Memory B cell (primary cell): ENCODE results near the gene TOM1L2.

ENCODE experiments used
- ATAC-seq: fragments of 150-1000 bp; cut with Tn5 transposase; 2 replicates; pipeline ENCODE4 v1.10.0; 2021; ENCODE audit warnings: low read depth, mild to moderate bottlenecking, moderate library complexity
- DNase-seq, 2 donors: peaks; one replicate each; pipeline ENCODE4 v3.0.0; 2022; ENCODE audit warnings: low spot score in 2 of 2
- H3K27ac Mint-ChIP-seq: one replicate; pipeline ENCODE4 v1.8.0; 2022; ENCODE audit warnings: mild to moderate bottlenecking, moderate library complexity, mixed read lengths
- H3K27me3 Mint-ChIP-seq: one replicate; pipeline ENCODE4 v1.8.0; 2022; ENCODE audit warnings: mixed read lengths
- H3K36me3 Mint-ChIP-seq: one replicate; pipeline ENCODE4 v1.8.0; 2022; ENCODE audit warnings: mild to moderate bottlenecking, mixed read lengths
- H3K4me1 Mint-ChIP-seq: one replicate; pipeline ENCODE4 v1.8.0; 2022; ENCODE audit warnings: mixed read lengths
- H3K4me3 Mint-ChIP-seq: one replicate; pipeline ENCODE4 v1.8.0; 2022; ENCODE audit warnings: mild to moderate bottlenecking, moderate library complexity, mixed read lengths
- H3K9me3 Mint-ChIP-seq: one replicate; pipeline ENCODE4 v1.8.0; 2022; ENCODE audit warnings: mixed read lengths

The TOM1L2 gene

GRCh38 chr17:17823433-17824118 is 148.6 kb downstream of the TOM1L2 start:
- Mint-ChIP-seq H3K36me3 (peaks cover 4% of the 10 kb centered on the region), H3K27me3 (no peaks in the 10 kb centered on the region), H3K4me3 (peak overlapping the region; percentile 81), H3K27ac (peak overlapping the region; percentile 74), H3K9me3 (no peaks in the 10 kb centered on the region), H3K4me1 (peaks cover 34% of the 10 kb centered on the region)
- peak; percentile 90 for ATAC-seq
- DNase-seq, result peak; percentile 68 to 78

DNA sequence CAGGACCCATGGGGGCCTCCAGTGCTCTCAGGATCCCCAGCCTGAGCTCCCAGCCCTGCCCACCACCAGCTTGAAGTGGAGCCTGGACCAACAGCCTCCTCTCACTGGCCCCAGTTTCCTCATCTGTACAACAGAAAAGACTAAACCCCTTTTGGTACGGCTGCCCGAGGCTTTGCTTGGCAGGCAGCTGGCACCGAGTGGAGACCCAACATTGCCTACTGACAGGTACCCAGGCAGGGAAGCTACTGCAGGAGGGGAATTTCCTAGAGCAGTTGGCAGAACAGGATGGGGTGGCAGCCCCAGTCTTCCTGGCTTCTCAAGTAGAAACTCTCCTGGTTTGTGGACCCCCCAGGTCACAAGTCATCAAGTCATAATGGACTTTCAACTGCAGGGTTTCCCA is 149.6 kb downstream of the TOM1L2 start:
- Mint-ChIP-seq H3K27ac (no peak overlapping the region), H3K4me1 (peaks cover 31% of the 10 kb centered on the region), H3K4me3 (peak overlapping the region; percentile 24), H3K36me3 (peaks cover 2% of the 10 kb centered on the region), H3K27me3 (no peaks in the 10 kb centered on the region), H3K9me3 (no peaks in the 10 kb centered on the region)
- ATAC-seq, result no peak
- no peak for DNase-seq

DNA sequence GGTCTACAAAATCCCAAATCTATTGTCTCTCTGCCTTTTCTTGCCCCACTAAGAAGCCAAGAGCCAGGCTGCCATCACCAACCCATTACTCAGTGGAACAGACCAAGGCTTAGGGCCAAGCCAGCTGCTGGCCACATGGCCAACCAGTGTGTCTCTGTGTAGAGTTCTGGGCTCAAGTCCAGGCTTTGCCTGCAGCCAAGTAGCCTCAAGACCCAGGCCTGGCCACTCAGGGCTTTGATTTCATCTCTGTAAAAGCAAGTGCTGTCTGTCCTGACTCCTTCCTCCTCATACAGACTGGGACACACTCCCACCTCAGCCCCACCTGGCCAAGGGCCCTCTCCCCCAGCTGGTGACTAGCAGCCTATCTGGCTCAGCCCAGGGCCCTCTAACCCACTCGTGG is 150.0 kb downstream of the TOM1L2 start:
- Mint-ChIP-seq H3K4me1 (peaks cover 31% of the 10 kb centered on the region), H3K27ac (no peak overlapping the region), H3K27me3 (no peaks in the 10 kb centered on the region), H3K36me3 (peaks cover 2% of the 10 kb centered on the region), H3K9me3 (no peaks in the 10 kb centered on the region), H3K4me3 (no peak overlapping the region)
- DNase-seq (no peak), ATAC-seq (no peak)

GRCh38 chr17:17820463-17821158 is 151.6 kb downstream of the TOM1L2 start:
- H3K4me1 Mint-ChIP-seq, result peaks cover 24% of the 10 kb centered on the region
- H3K36me3 Mint-ChIP-seq, result peaks cover 4% of the 10 kb centered on the region
- peak overlapping the region; percentile 50 for H3K27ac Mint-ChIP-seq
- no peaks in the 10 kb centered on the region for H3K9me3 Mint-ChIP-seq
- no peak overlapping the region for H3K4me3 Mint-ChIP-seq
- DNase-seq, result no peak
- no peaks in the 10 kb centered on the region for H3K27me3 Mint-ChIP-seq
- no peak for ATAC-seq

DNA sequence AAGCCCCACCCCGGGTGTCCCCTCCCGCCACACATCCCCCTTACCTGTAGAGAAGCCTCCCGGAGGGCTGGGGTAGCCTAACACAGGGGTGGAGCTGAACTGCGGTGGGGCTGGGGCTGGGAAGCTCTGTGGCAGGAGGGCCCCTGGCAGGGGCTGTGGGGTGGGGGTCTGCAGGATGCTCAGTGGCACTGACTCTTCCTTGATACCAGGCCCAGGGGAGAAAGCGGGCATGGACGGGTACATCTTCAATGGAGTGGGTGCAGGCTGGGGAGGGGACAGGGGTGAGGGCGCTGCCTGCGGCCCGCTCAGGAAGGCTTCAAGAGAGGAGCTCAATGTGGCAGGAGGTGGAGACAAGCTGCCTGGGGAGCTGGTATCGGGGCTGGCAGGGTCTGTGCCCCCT is 152.2 kb downstream of the TOM1L2 start:
- no peaks in the 10 kb centered on the region for H3K9me3 Mint-ChIP-seq
- H3K27ac Mint-ChIP-seq, result peak overlapping the region; percentile 50
- no peak overlapping the region for H3K4me3 Mint-ChIP-seq
- DNase-seq, result no peak
- peaks cover 4% of the 10 kb centered on the region for H3K36me3 Mint-ChIP-seq
- H3K4me1 Mint-ChIP-seq, result peaks cover 23% of the 10 kb centered on the region
- no peaks in the 10 kb centered on the region for H3K27me3 Mint-ChIP-seq
- no peak for ATAC-seq

GRCh38 chr17:17819561-17819995 is 152.6 kb downstream of the TOM1L2 start:
- Mint-ChIP-seq H3K36me3 (peaks cover 5% of the 10 kb centered on the region), H3K27me3 (no peaks in the 10 kb centered on the region), H3K4me1 (peaks cover 19% of the 10 kb centered on the region), H3K9me3 (no peaks in the 10 kb centered on the region), H3K4me3 (no peak overlapping the region), H3K27ac (peak overlapping the region; percentile 11)
- DNase-seq (no peak), ATAC-seq (no peak)

GRCh38 chr17:17819111-17819510 is 153.1 kb downstream of the TOM1L2 start:
- H3K4me1 Mint-ChIP-seq, result peaks cover 17% of the 10 kb centered on the region
- H3K27me3 Mint-ChIP-seq, result no peaks in the 10 kb centered on the region
- no peak overlapping the region for H3K27ac Mint-ChIP-seq
- no peak for DNase-seq
- ATAC-seq, result no peak
- H3K9me3 Mint-ChIP-seq, result no peaks in the 10 kb centered on the region
- peaks cover 6% of the 10 kb centered on the region for H3K36me3 Mint-ChIP-seq
- H3K4me3 Mint-ChIP-seq, result no peak overlapping the region

DNA sequence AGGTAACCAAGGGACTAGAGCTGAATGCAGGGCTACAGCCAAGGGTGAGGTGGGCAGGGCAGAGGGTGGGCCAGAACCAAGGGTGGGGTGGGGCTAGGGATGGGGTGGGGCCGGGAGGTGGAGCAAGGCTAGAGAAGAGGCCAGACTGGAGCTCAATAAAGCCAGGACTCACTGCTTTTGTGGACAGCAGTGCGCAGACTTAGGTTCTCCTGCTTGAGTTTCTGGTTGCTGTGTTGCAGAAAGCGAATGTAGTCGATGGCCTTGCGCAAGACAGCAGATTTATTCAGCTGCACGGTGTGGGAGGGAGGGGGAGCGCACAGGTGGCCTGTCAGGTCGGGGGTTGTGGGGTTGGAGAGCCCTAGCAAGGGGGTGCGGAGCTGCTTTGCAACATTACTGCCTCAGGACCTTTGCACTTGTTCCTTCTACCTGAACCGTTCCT is 154.1 kb downstream of the TOM1L2 start:
- Mint-ChIP-seq H3K4me1 (peaks cover 14% of the 10 kb centered on the region), H3K9me3 (no peaks in the 10 kb centered on the region)

GRCh38 chr17:17817552-17817947 is 154.7 kb downstream of the TOM1L2 start:
- Mint-ChIP-seq H3K9me3 (no peaks in the 10 kb centered on the region), H3K27me3 (no peaks in the 10 kb centered on the region), H3K4me3 (no peak overlapping the region), H3K4me1 (peaks cover 11% of the 10 kb centered on the region), H3K27ac (peak overlapping the region; percentile 47), H3K36me3 (peaks cover 6% of the 10 kb centered on the region)
- DNase-seq, result no peak
- ATAC-seq, result no peak

More for the DNA sequence above, 154.1 kb downstream of the TOM1L2 start:
- DNase-seq, result no peak
- H3K36me3 Mint-ChIP-seq, result peaks cover 6% of the 10 kb centered on the region
- ATAC-seq, result peak; percentile 41
- no peaks in the 10 kb centered on the region for H3K27me3 Mint-ChIP-seq
- peak overlapping the region; percentile 47 for H3K27ac Mint-ChIP-seq
- H3K4me3 Mint-ChIP-seq, result no peak overlapping the region

DNA sequence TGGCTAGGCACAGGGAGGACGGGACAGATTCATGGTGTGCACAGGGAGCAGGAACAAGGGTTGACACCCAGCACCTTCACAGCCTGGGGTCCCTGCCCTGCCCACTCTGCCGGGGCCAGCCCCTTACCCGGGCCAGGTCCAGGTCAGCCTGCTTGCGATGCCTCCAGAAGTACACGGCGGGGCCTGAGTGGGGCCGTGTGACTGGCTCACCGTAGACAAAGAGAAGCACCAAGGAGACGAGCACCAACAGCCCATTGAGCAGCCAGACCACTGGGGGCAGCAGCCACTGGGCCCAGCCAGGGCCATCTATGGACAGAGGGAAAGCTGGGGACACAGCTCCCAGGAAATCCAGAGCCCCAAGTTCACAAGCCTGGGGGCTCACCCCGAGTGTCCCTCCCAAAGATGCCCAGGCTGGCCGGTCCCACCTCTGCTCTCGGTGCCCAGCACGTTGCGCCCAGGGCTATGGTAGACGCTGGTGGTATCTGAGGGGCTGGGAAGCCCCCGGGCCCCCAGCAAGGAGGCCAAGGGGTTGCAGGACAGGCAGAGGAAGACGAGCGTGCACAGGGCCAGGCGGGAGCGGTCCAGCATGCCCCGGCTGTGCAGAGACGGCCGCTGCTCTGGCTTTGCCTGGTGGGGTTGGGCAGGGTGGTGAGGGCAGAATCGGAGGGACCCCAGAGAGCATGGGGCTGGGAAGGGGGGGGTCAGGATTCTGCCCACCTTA is 155.2 kb downstream of the TOM1L2 start:
- H3K27me3 Mint-ChIP-seq, result no peaks in the 10 kb centered on the region
- peaks cover 12% of the 10 kb centered on the region for H3K4me1 Mint-ChIP-seq
- peaks cover 6% of the 10 kb centered on the region for H3K36me3 Mint-ChIP-seq
- no peak for ATAC-seq
- H3K27ac Mint-ChIP-seq, result no peak overlapping the region
- H3K4me3 Mint-ChIP-seq, result no peak overlapping the region
- no peak for DNase-seq
- H3K9me3 Mint-ChIP-seq, result no peaks in the 10 kb centered on the region

DNA sequence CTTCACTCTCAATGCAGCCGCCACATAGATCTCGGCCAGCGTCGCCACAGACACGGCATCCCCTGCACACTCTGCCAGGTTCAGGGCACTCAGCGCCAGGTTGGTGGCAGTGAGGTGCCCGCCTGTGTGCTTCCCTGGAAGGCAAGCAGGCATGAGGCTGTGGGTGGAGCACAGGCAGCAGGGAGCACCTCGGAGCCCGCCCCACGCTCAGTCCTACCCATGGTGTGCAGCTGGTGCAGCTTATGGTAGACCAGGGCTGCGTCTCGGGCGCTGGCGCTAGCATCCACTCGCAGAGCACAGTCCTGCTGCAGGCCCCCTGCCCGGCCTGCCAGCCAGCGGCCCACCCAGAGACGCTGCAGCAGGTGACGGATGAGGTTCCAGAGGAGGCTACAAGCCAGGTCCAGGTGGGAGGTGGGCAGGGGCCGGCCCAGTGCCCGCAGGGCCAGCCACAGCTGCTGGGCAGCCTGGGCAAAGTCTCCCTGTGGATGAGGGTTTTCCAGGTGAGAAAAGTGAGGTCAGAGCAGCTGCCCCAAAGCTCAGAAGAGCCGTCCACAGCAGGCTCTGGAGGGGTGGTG is 155.9 kb downstream of the TOM1L2 start:
- peaks cover 6% of the 10 kb centered on the region for H3K36me3 Mint-ChIP-seq
- H3K4me1 Mint-ChIP-seq, result peaks cover 12% of the 10 kb centered on the region
- H3K27me3 Mint-ChIP-seq, result no peaks in the 10 kb centered on the region
- H3K9me3 Mint-ChIP-seq, result no peaks in the 10 kb centered on the region
- DNase-seq, result no peak
- H3K27ac Mint-ChIP-seq, result peak overlapping the region; percentile 31
- no peak overlapping the region for H3K4me3 Mint-ChIP-seq
- ATAC-seq, result no peak

DNA sequence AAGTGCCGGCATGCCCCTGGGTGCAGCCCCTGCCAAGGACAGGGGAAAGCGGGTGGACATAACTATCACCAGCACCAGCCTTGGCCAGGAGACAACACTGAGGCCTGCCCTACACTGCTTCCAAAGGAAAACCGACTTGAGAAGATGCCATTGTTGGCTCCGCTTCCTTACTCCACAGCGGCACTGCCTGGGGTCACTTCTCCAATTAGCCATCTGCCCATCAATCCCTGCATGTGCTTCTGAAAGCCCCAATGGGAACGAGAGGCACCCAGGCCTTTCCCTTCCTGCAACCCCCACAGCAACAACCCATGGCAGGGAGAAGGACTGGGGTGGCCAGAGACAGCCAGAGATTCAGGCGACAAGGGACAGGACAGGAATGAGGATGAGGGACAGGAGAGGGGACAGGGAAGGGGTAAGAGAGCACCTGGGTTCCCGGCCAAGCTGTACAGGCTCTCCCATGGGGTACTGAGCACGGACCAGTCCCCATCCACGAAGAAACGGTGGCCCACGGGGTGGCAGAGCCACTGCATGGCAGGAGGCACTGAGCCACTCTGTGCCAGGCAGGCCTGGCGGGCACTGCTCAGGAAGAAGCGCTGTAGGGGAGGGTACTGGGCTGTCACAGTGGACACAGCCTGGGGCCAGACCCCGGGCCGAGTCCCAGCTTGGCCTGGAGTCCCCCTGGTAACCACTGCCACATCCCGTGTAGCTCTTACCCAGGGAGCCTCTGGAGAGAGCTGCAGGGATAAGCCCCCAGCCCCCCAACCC is 156.6 kb downstream of the TOM1L2 start:
- Mint-ChIP-seq H3K36me3 (peaks cover 6% of the 10 kb centered on the region), H3K4me3 (no peak overlapping the region), H3K4me1 (peaks cover 10% of the 10 kb centered on the region), H3K27ac (peak overlapping the region; percentile 31), H3K27me3 (no peaks in the 10 kb centered on the region), H3K9me3 (no peaks in the 10 kb centered on the region)
- DNase-seq, result no peak
- no peak for ATAC-seq

DNA sequence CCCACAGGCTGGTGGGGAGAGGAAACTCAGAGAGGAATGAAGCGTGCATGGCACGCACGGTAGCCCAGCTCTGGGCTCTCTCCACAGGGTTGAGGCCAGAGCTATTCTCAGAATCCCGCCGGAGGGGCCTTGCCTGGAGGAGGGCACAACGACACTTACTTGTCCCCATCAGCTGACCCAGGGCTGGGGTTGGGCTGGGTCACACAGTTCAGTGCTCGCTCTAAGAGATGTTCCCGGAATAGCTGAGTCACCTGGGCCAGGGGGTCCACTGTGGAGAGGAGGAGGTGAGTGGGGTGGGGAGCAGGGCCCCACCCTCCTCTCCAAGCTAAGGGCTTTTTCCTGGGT is 157.2 kb downstream of the TOM1L2 start:
- H3K27me3 Mint-ChIP-seq, result no peaks in the 10 kb centered on the region
- ATAC-seq (no peak), DNase-seq (no peak)
- peaks cover 6% of the 10 kb centered on the region for H3K36me3 Mint-ChIP-seq
- H3K27ac Mint-ChIP-seq, result no peak overlapping the region
- H3K9me3 Mint-ChIP-seq, result no peaks in the 10 kb centered on the region
- no peak overlapping the region for H3K4me3 Mint-ChIP-seq
- peaks cover 10% of the 10 kb centered on the region for H3K4me1 Mint-ChIP-seq
